Natural killer cell treated with Interleukin-12 subunit alpha and Interleukin-12 subunit beta and Interleukin-15 and Interleukin-18, amount 100 ng/mL, for 72 hours (primary cell): Measurements from ENCODE around the gene BBS1. TPM values are rescaled to one million over a fixed set of nuclear protein-coding genes. Genes with fewer than 3 reads are reported as not detected.
"Not testable (repeated sequence)": the region's sequence is repeated elsewhere in the genome, so short reads cannot be mapped to it uniquely, and the experiment has no call there.

Experiments used
- ATAC-seq, 2 donors: fragments of 150-1000 bp; cut with Tn5 transposase in 1 of 2; sonication (Bioruptor Pico), chemical (Tn5 transposase) in 1 of 2; 2 replicates each; pipeline ENCODE4 v1.10.0; 2021
- DNase-seq: peaks from one replicate; pipeline ENCODE4 v3.0.0; 2022; ENCODE audit warnings: low spot score
- H3K27ac Mint-ChIP-seq, 2 donors: 1 replicate in 1 of 2; 2 replicates in 1 of 2; pipeline ENCODE4 v1.8.0; 2022; ENCODE audit warnings: mixed read lengths in 2 of 2, mild to moderate bottlenecking in 1 of 2, moderate library complexity in 1 of 2
- H3K27me3 Mint-ChIP-seq, 2 donors: 1 replicate in 1 of 2; 2 replicates in 1 of 2; pipeline ENCODE4 v1.8.0; 2022; ENCODE audit warnings: mixed read lengths in 2 of 2
- H3K36me3 Mint-ChIP-seq: one replicate; pipeline ENCODE4 v1.8.0; 2022; ENCODE audit warnings: mixed read lengths
- H3K4me1 Mint-ChIP-seq, 2 donors: 1 replicate in 1 of 2; 2 replicates in 1 of 2; pipeline ENCODE4 v1.8.0; 2022; ENCODE audit warnings: low read depth in 2 of 2, mixed read lengths in 2 of 2, mild to moderate bottlenecking in 1 of 2
- H3K4me3 Mint-ChIP-seq: one replicate; pipeline ENCODE4 v1.8.0; 2022; ENCODE audit warnings: mixed read lengths
- H3K9me3 Mint-ChIP-seq: 2 replicates; pipeline ENCODE4 v1.8.0; 2022; ENCODE audit warnings: mixed read lengths
- total RNA-seq, 2 donors: library from RNA; stranded (reverse); gene quantifications; one replicate each; pipeline ENCODE4 v1.2.3, GENCODE V29; 2022

BBS1 gene
- total RNA-seq, 2 donors from 2014 or later: 20.5 to 21.7 TPM

DNA sequence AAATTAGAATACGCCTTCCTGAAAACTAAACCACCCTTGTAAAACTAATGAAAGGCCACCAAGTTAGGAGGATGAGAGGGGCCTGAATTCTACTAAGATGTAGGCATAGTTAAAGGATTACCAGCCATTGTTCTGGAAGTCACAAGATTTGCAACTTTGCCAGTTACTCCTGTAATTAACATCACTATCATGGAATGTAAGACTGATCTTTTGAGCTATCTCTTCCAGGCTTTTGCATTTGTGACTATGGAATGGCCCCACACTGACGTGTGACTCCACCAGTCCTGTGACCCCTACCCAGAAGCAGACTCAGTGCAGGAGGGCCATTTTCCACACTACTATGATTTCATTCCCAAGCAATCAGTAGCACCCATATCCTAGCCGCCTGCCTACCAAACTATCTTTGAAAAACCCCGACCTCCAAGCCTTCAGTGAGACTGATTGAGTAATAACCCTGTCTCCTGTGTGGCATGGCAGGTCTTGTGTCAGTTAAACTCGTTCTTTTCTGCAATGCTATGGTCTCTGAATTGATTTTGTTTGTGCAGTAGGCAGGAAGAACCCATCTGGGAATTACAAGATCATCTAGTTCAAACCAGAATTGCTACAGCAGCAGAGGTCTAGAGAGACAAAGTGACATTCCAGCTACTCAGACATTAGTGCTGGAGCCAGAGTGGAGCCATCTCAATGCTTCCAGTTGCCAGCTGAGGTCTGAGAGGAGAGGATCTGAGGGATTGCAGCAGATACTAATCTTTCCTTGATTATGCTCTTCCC is 59.8 kb downstream of the BBS1 start:
- DNase-seq (no peak), ATAC-seq (no peak)
- no peaks in the 10 kb centered on the region for H3K36me3 Mint-ChIP-seq
- H3K9me3 Mint-ChIP-seq: no peaks in the 10 kb centered on the region
- H3K4me3 Mint-ChIP-seq: no peak overlapping the region
- peaks cover 6% of the 10 kb centered on the region in 2 donors for H3K4me1 Mint-ChIP-seq
- H3K27me3 Mint-ChIP-seq: peaks cover 13 to 28% of the 10 kb centered on the region in 2 donors
- no peak overlapping the region for H3K27ac Mint-ChIP-seq

DNA sequence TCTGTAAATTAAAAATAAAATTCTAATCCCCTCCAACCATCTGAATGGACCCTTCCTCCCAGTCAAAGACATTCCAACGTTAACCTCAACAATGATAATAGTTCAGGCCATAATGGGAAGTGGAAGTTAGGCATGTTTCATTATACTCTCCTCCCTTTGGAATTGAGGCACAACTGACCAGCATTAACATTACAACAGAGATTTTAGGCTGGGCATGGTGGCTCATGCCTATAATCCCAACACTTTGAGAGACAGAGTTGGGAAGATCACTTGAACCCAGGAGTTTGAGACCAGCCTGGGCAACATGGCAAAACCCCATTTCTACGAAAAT is 60.4 kb downstream of the BBS1 start:
- DNase-seq (no peak), ATAC-seq (no peak)
- Mint-ChIP-seq H3K4me1 (peaks cover 6% of the 10 kb centered on the region in 2 donors), H3K27ac (no peak overlapping the region), H3K36me3 (no peaks in the 10 kb centered on the region), H3K4me3 (no peak overlapping the region), H3K27me3 (peaks cover 15 to 33% of the 10 kb centered on the region in 2 donors), H3K9me3 (no peaks in the 10 kb centered on the region)

DNA sequence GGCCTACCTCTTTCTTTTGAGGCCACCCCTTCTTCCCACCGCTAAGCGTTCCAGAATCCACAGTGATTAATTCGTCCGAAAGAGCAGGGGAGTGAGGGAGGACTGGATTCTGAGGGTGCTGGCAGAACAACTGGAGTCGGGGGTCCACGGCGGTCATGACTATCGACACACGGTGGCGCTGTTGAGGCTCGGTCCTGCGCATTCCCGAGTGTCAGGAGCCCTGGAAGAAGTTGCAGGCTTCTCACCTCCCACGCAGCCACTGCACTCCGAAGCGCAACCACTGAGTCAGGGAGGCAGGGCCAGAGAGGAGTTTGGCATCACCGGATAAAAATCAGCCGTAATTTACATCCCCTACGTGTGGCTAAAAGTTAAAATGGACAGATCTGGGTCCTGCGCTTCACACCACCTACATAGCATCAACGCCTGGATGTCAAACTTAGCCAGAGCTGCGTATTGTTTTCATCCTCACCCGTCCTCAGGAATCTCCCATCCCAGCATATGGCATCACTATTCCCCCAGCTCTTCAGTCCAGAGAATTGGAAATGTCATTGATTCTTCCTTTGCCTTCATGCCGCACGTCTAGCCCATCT is 68.7 kb downstream of the BBS1 start:
- no peak overlapping the region for H3K27ac Mint-ChIP-seq
- H3K9me3 Mint-ChIP-seq: peaks cover 7% of the 10 kb centered on the region
- ATAC-seq (peak; percentile 71 to 88), DNase-seq (peak; percentile 72)
- no peak overlapping the region for H3K4me3 Mint-ChIP-seq
- H3K27me3 Mint-ChIP-seq: peaks cover 15 to 34% of the 10 kb centered on the region in 2 donors
- H3K4me1 Mint-ChIP-seq: peaks cover 8 to 10% of the 10 kb centered on the region in 2 donors
- H3K36me3 Mint-ChIP-seq: no peaks in the 10 kb centered on the region

DNA sequence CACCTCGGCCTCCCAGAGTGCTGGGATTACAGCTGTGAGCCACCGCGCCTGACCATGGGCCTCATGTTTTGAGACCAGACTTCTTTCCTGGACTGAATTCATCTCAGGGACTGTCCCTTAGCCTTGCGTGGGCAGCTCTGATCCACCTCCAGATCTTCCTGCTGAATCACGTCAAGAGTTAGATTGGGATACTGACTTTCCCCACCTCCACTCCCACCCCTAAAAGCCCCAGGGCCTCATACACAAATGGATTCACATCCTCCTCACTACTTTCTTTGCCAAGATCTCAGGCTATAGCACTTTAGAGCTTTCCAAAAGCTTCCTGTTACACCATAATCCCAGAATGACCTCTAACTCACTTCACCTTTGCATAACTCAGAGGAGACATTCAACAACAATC is 70.4 kb downstream of the BBS1 start:
- ATAC-seq: no peak
- no peak for DNase-seq
- H3K27ac Mint-ChIP-seq: no peak overlapping the region

DNA sequence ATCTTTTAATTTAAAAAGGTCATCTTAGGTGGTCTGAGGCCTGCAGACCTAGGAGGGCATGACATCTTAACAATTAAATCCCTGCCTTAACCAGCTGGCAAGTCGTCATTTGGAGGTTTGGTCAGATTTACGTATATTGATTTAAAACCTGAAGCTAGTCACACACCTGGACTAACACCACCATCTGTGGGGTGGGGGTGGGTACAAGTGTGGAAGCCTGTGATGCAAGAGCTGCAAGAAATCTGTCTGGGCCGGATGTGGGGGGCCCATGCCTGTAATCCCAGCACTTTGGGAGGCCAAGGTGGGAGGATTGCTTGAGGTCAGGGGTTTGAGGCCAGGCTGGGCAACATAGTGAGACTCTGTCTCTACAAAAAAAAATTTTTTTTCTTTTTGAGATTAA is 70.8 kb downstream of the BBS1 start:
- Mint-ChIP-seq H3K4me3 (no peak overlapping the region), H3K27me3 (peaks cover 2 to 12% of the 10 kb centered on the region in 2 donors), H3K9me3 (peaks cover 7% of the 10 kb centered on the region), H3K27ac (no peak overlapping the region), H3K4me1 (peaks cover 8 to 10% of the 10 kb centered on the region in 2 donors), H3K36me3 (no peaks in the 10 kb centered on the region)
- DNase-seq: no peak
- no peak for ATAC-seq

More for the DNA sequence above, 70.4 kb downstream of the BBS1 start:
- Mint-ChIP-seq H3K36me3 (no peaks in the 10 kb centered on the region), H3K4me3 (no peak overlapping the region), H3K4me1 (peaks cover 8 to 10% of the 10 kb centered on the region in 2 donors), H3K9me3 (peaks cover 7% of the 10 kb centered on the region), H3K27me3 (peaks cover 5 to 17% of the 10 kb centered on the region in 2 donors)

DNA sequence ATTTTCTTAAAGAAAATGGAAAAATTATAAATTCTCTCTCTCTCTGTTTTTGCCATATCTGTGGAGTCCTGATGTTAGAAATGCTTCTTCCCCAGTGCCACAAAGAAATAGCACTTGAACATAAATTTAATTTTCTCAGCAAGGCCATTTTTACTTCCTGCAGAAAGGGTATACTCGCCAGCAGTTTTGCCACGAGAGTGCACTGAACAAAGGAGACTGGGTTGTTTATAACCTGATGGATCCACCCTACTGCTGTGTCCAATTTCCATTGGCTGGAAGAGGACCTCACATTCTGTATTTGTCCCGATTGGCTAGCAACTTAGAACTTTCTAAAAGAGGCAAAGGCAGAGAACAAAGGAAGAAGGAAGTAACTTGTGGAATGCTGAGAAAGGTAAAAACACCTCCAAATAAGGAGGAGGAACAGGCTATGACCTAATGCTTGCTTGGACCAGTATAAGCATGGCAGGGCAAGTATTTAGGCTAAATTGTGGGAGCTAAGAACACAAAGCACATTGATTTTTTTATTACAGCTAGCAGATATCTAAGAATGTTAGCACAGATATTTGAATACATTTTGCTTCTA is 72.2 kb downstream of the BBS1 start:
- not testable (repeated sequence) for H3K9me3 Mint-ChIP-seq, DNase-seq, H3K36me3 Mint-ChIP-seq, H3K27me3 Mint-ChIP-seq, H3K27ac Mint-ChIP-seq, ATAC-seq, H3K4me3 Mint-ChIP-seq
- peaks cover 8 to 10% of the 10 kb centered on the region in 2 donors for H3K4me1 Mint-ChIP-seq

Other genes starting within 250 kb of the BBS1 start
- 100 to 1,000 TPM; 139 to 146 TPM for gene RAB1B, start 242.0 kb upstream of the BBS1 start, total RNA-seq
- gene CNIH2, start 232.5 kb upstream of the BBS1 start, total RNA-seq: 1 to 10 TPM; 1.2 to 2.6 TPM
- 10 to 100 TPM; 62.7 to 76.1 TPM for gene YIF1A, start 221.5 kb upstream of the BBS1 start, total RNA-seq
- not detected for gene TMEM151A, start 218.7 kb upstream of the BBS1 start, total RNA-seq
- under 1 TPM; 0.10 to 0.59 TPM for gene CD248, start 193.6 kb upstream of the BBS1 start, total RNA-seq
- gene RIN1, start 174.2 kb upstream of the BBS1 start, total RNA-seq: 1 to 10 TPM in 1 of 2 donors, under 1 TPM in 1; 0.43 to 2.1 TPM
- 10 to 100 TPM; 53.2 to 64.5 TPM for gene BRMS1, start 165.5 kb upstream of the BBS1 start, total RNA-seq
- gene B4GAT1, start 163.0 kb upstream of the BBS1 start, total RNA-seq: 1 to 10 TPM; 3.5 to 5.4 TPM
- gene SLC29A2, start 138.9 kb upstream of the BBS1 start, total RNA-seq: 10 to 100 TPM in 1 of 2 donors, 1 to 10 TPM in 1; 2.4 to 13.6 TPM
- not detected for gene NPAS4, start 89.6 kb upstream of the BBS1 start, total RNA-seq
- gene MRPL11, start 71.8 kb upstream of the BBS1 start, total RNA-seq: 100 to 1,000 TPM in 1 of 2 donors, 10 to 100 TPM in 1; 58.7 to 112 TPM
- gene PELI3, start 43.7 kb upstream of the BBS1 start, total RNA-seq: 1 to 10 TPM; 5.4 to 6.0 TPM
- 100 to 1,000 TPM in 1 of 2 donors, 10 to 100 TPM in 1; 77.4 to 122 TPM for gene DPP3, start 30.2 kb upstream of the BBS1 start, total RNA-seq
- 10 to 100 TPM; 15.9 to 19.5 TPM for gene ZDHHC24, start 35.4 kb downstream of the BBS1 start, total RNA-seq
- gene ACTN3, start 36.3 kb downstream of the BBS1 start, total RNA-seq: under 1 TPM; 0.12 to 0.73 TPM
- gene CTSF, start 58.0 kb downstream of the BBS1 start, total RNA-seq: 1 to 10 TPM; 2.7 to 3.8 TPM
- not detected for gene CCDC87, start 82.4 kb downstream of the BBS1 start, total RNA-seq
- gene CCS, start 82.5 kb downstream of the BBS1 start, total RNA-seq: 10 to 100 TPM; 29.0 to 31.0 TPM
- 100 to 1,000 TPM; 122 to 201 TPM for gene RBM14, start 106.0 kb downstream of the BBS1 start, total RNA-seq
- gene RBM4, start 128.1 kb downstream of the BBS1 start, total RNA-seq: 100 to 1,000 TPM; 142 to 162 TPM
- gene RBM4B, start 167.3 kb downstream of the BBS1 start, total RNA-seq: 10 to 100 TPM; 14.8 to 16.7 TPM
- under 1 TPM in 1 of 2 donors, not detected in 1; 0.93 TPM for gene SPTBN2, start 218.6 kb downstream of the BBS1 start, total RNA-seq